Ascending aorta (tissue), 2 donors: Measurements from ENCODE around the gene ST6GALNAC6. TPM values are rescaled to one million over a fixed set of nuclear protein-coding genes. Genes with fewer than 3 reads are reported as not detected.

Experiments used
- DNase-seq, 2 donors: peaks; one replicate each; pipeline ENCODE4 v3.0.0-alpha.2; 2019; ENCODE audit warnings: low spot score in 2 of 2
- H3K27ac ChIP-seq, 2 donors: fragments of 200-600 bp; sonication (generic); one replicate each; pipeline ENCODE4 v1.5.1; 2016 to 2017; ENCODE audit warnings: mild to moderate bottlenecking in 1 of 2
- H3K27me3 ChIP-seq: fragments of 200-600 bp; sonication (generic); one replicate; pipeline ENCODE4 v1.5.1; 2017
- H3K36me3 ChIP-seq, 2 donors: fragments of 200-600 bp; sonication (generic); one replicate each; pipeline ENCODE4 v1.5.1; 2016
- H3K4me1 ChIP-seq, 2 donors: fragments of 200-600 bp; sonication (generic); one replicate each; pipeline ENCODE4 v1.5.1; 2016 to 2017; ENCODE audit warnings: mild to moderate bottlenecking in 1 of 2
- H3K4me3 ChIP-seq, 2 donors: fragments of 200-600 bp; sonication (generic); one replicate each; pipeline ENCODE4 v1.5.1; 2016 to 2017; ENCODE audit warnings: mild to moderate bottlenecking in 1 of 2
- H3K9me3 ChIP-seq, 2 donors: fragments of 200-600 bp; sonication (generic); one replicate each; pipeline ENCODE4 v1.5.1; 2016
- intact Hi-C: fragments of 100-400 bp; cut with DNase I; formaldehyde crosslinking; loops from one replicate; pipeline ENCODE4 v1.15.1; 2023
- total RNA-seq: library from RNA; depleted of rRNA; stranded (reverse); fragments of >200 nt; gene quantifications from one replicate; pipeline ENCODE4 v1.1.0, GENCODE V29; 2016
- TF ChIP-seq, protein P1 (sequence below), 3 experiments: fragments of 200-600 bp in 2 of 3; fragments of 450-650 bp in 1 of 3; sonication (generic) in 2 of 3; IDR thresholded peaks; one replicate each; pipeline ENCODE4 v1.5.1; 2016 to 2019; ENCODE audit warnings: antibody characterized with exemption in 3 of 3, mild to moderate bottlenecking in 1 of 3, moderate library complexity in 1 of 3

The ST6GALNAC6 gene
- total RNA-seq, 1 donor from 2014 or later: 172 TPM

DNA sequence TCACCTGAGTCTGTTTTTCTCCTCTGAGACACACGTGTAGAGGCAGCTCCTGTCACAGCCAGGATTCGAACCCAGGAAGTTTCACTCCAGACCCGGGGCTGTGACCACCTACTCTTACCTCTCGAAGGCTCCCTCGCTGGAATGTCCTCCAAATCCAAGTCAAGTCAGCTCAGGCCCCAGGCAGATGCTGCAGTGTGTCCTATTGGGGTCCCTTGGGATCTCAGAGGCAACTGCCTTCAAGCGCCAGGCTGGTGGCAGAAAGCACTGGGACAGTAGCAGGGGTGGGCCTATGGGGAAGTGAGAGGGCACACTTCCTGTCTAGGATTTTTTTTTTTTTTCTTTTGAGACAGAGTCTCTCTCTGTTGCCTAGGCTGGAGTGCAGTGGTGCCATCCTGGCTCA lies 18.2 kb upstream of the ST6GALNAC6 start:
- Histone ChIP-seq H3K4me3 (peak overlapping the region in 1 of 2 donors; percentile 51), H3K36me3 (peaks cover 11 to 13% of the 10 kb centered on the region in 2 donors), H3K27ac (peak overlapping the region; percentile 69 to 74), H3K9me3 (no peaks in the 10 kb centered on the region), H3K27me3 (no peaks in the 10 kb centered on the region), H3K4me1 (peaks cover 10 to 47% of the 10 kb centered on the region in 2 donors)
- intact Hi-C loops: loop anchor here (1.0 to 5.0 kb wide), 4 partner anchors 20 to 200 kb away; partner anchors contain the start of genes AK1, FPGS, PTRH1 and TTC16
- TF ChIP-seq, protein P1, sequence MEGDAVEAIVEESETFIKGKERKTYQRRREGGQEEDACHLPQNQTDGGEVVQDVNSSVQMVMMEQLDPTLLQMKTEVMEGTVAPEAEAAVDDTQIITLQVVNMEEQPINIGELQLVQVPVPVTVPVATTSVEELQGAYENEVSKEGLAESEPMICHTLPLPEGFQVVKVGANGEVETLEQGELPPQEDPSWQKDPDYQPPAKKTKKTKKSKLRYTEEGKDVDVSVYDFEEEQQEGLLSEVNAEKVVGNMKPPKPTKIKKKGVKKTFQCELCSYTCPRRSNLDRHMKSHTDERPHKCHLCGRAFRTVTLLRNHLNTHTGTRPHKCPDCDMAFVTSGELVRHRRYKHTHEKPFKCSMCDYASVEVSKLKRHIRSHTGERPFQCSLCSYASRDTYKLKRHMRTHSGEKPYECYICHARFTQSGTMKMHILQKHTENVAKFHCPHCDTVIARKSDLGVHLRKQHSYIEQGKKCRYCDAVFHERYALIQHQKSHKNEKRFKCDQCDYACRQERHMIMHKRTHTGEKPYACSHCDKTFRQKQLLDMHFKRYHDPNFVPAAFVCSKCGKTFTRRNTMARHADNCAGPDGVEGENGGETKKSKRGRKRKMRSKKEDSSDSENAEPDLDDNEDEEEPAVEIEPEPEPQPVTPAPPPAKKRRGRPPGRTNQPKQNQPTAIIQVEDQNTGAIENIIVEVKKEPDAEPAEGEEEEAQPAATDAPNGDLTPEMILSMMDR (IDR thresholded peaks at IDR 0.05): no peak
- DNase-seq: no peak

DNA sequence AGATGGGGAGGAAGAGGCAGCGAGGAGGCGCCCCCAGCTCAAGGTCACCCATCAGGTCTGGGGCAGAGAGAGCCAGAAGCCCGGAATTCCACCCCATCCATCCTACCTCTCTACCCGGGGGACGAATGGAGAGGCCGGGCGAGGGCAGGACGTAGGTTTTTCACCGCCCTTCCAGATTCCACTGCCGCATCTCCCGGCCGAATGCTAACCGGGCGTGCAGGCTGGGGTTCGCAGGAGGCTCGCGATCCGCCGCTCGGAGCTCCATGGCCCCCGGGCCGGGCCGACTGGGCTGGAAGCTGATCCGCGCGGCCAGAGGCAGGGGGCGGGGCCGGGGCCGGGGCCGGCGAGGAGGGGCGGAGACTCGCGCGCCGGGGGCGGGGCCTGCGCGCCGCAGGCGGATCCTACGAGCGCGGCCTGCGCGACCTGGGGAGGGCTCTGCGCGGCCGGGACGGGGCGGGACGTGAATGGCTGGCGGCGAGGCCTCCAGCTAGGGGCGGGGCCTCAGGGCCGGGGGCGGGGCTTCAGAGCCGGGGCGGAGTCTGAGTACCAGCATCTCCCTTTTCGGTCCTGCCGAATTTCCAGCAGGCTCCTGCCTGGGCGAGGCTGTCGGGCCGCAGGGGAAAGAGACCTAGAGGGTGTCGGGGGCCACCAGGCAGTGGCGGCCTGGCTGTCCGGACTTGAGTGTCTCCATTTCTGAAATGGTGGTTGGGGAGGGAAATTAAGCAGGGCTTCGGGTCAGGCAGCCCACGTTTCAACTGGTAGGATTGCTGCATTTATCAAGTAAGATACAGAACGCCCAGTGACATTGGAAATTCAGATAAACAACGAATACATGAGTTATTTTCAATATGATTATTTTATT lies 17.5 kb upstream of the ST6GALNAC6 start, which contains the start of gene ST6GALNAC4:
TSS of gene ST6GALNAC4 (minus strand) at position 322 of the 862 bp plus-strand sequence. CDS start 622 bp downstream, outside the sequence.
- TF ChIP-seq, protein P1 (IDR thresholded peaks at IDR 0.05): no peak
- H3K4me3 ChIP-seq: peak within 1 kb of the TSS; percentile 64 to 69
- DNase-seq: peak; percentile 81 to 97
- peaks cover 17 to 20% of the 10 kb centered on the region in 2 donors for H3K36me3 ChIP-seq
- H3K27ac ChIP-seq: peak within 1 kb of the TSS; percentile 69 to 79
- H3K4me1 ChIP-seq: peaks cover 10 to 47% of the 10 kb centered on the region in 2 donors
- H3K27me3 ChIP-seq: no peaks in the 10 kb centered on the region
- no peaks in the 10 kb centered on the region for H3K9me3 ChIP-seq
- intact Hi-C loops: loop anchor here (1.0 to 5.0 kb wide), 3 partner anchors 20 to 200 kb away; partner anchors contain the start of genes FPGS, PTRH1 and TTC16

DNA sequence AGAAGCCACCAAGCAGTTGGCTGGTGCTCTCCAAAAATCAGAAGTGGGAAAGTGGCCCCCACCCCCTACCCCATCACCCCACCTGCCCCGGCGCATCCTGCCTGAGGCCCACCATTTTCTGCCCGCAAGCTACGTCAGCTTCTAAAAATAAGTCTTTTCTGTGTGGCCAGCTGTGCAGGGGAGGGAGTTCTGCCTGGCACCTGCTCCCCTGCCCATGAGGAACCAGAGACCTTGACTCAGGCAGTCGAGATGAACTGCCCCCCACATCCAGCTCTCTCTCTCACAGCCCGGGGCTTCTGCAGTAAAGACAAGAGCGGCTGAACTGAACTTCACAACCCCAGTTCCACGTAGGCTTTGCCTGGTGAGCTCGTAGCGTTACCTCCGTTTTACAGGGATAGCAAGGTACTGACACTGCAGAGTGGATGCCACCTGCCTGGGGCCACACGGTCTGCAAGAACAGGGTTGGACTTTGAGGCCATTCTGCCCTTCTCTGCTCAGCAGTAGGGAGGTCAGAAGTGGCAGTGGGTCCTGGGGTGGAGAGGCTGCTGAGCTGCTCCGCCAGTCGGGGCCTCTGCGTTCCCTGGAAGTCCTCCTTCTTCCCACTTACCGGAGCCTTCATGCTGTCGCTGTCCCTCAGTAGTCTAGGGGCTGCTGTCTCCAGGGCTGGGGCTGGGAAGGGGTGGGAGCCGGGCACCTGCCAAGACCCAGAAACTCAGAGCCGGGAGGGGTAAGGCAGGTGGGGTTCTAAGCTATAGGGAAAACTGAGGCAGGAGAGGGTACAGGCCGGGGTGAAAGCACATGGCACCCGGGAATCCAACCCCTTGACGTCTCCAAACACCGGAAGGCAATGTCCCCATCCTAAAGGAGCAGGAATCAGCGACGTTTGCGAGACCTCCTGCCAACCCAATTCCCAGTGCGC lies 16.7 kb upstream of the ST6GALNAC6 start:
- peaks cover 23 to 28% of the 10 kb centered on the region in 2 donors for H3K36me3 ChIP-seq
- H3K9me3 ChIP-seq: no peaks in the 10 kb centered on the region
- intact Hi-C loops: loop anchor here (2.0 to 5.0 kb wide), 2 partner anchors 113 to 199 kb away; partner anchors contain the start of genes FPGS, PTRH1 and TTC16
- H3K27ac ChIP-seq: peak overlapping the region; percentile 62 to 79
- TF ChIP-seq, protein P1 (IDR thresholded peaks at IDR 0.05): no peak
- H3K4me3 ChIP-seq: peak overlapping the region; percentile 64 to 69
- H3K4me1 ChIP-seq: peaks cover 10 to 40% of the 10 kb centered on the region in 2 donors
- DNase-seq: no peak
- no peaks in the 10 kb centered on the region for H3K27me3 ChIP-seq

DNA sequence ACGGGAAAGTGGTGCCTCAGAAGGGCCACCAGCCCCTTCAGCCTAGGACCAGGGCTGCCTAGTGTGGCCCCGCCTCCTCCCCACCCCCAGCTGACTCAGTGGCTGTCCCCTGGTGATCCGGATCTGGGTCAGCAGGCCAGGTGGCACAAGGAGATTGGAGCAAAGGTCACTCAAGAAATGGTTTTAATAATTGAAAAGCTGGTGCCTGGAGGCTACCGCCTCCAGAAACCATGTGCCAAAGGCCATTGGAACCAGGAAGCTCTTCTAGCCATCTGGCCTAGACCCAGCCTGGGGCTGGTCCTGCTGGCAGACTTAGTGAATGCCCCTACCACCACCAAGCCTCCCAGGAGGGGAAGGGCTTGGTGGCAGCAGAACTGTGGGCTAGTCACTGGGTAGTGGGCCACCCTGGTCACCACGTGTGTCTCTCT lies 15.9 kb upstream of the ST6GALNAC6 start:
- H3K9me3 ChIP-seq: no peaks in the 10 kb centered on the region
- H3K27ac ChIP-seq: peak overlapping the region; percentile 62 to 79
- H3K4me1 ChIP-seq: peaks cover 10 to 40% of the 10 kb centered on the region in 2 donors
- peak overlapping the region in 1 of 2 donors; percentile 69 for H3K4me3 ChIP-seq
- H3K27me3 ChIP-seq: no peaks in the 10 kb centered on the region
- DNase-seq: no peak
- intact Hi-C loops: loop anchor here (5.0 kb wide), 1 partner anchor 198 kb away; the partner anchor contains the start of genes PTRH1 and TTC16
- H3K36me3 ChIP-seq: peaks cover 27 to 34% of the 10 kb centered on the region in 2 donors
- TF ChIP-seq, protein P1 (IDR thresholded peaks at IDR 0.05): no peak

DNA sequence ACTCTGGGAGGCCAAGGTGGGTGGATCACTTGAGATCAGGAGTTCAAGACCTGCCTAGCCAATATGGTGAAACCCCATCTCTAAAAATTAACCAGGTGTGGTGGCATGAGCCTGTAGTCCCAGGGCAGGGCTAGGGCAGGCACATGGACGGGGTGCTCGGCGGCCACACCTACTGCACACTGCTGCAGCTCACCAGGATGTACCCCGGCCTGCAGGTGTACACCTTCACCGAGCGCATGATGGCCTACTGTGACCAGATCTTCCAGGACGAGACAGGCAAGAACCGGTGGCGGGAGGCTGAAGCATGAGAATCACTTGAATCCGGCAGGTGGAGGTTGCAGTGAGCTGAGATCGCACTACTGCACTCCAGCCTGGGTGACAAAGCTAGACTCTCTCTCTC lies 14.3 kb upstream of the ST6GALNAC6 start:
- Histone ChIP-seq H3K9me3 (no peaks in the 10 kb centered on the region), H3K4me1 (peaks cover 10 to 27% of the 10 kb centered on the region in 2 donors), H3K27me3 (no peaks in the 10 kb centered on the region), H3K36me3 (peaks cover 33 to 41% of the 10 kb centered on the region in 2 donors), H3K27ac (no peak overlapping the region), H3K4me3 (no peak overlapping the region)
- TF ChIP-seq, protein P1 (IDR thresholded peaks at IDR 0.05): no peak
- intact Hi-C loops: no loop called here
- DNase-seq: no peak
